GM12878 (cell line): ENCODE results near the gene TMEM175. TPM values are rescaled to one million over a fixed set of nuclear protein-coding genes. Genes with fewer than 3 reads are reported as not detected.

Experiments used
- ATAC-seq: fragments of 200-7000 bp; cut with Tn5 transposase; 3 replicates; pipeline ENCODE4 v1.9.1; 2020; ENCODE audit warnings: mild to moderate bottlenecking, moderate library complexity
- BruUV-seq: library from RNA; stranded (reverse); fragments of 400-500 nt; replicated peaks from 2 replicates; lab custom pipeline; 2021; lab: Mats Ljungman, UMichigan
- CTCF ChIA-PET: fragments of 300-600 bp; sonication (Branson Sonifier 250); formaldehyde crosslinking; extraction: SDS; loops from one replicate; lab custom pipeline; 2021; ENCODE audit warnings: inconsistent platforms; lab: Yijun Ruan, JAX
- POLR2A ChIA-PET: fragments of 350-600 bp; formaldehyde crosslinking; extraction: SDS; loops from one replicate; lab custom pipeline; 2021; ENCODE audit warnings: inconsistent platforms; lab: Charles Lee
- RAD21 ChIA-PET: fragments of 300-600 bp; sonication (Branson Sonifier 250); formaldehyde crosslinking; loops from one replicate; lab custom pipeline; 2023; ENCODE audit warnings: antibody characterized with exemption; ENCODE audit not compliant: unreplicated experiment; lab: Charles Lee
- SMC1A ChIA-PET: fragments of 300-600 bp; sonication (Branson Sonifier 250); formaldehyde crosslinking; loops from one replicate; lab custom pipeline; 2023; ENCODE audit not compliant: unreplicated experiment, uncharacterized antibody; lab: Charles Lee
- DNase-seq: peaks from one replicate; pipeline ENCODE4 v3.0.0-alpha.2; 2011; ENCODE audit warnings: low read depth, low spot score
- FAIRE-seq: peaks from 3 replicates; lab custom pipeline; 2011; peaks lifted over from hg19 to GRCh38; lab: Jason Lieb, UNC
- H2AFZ ChIP-seq: 2 replicates; pipeline ENCODE4 v1.6.0; 2011; ENCODE audit warnings: low read depth, low read length, control low read depth; ENCODE audit not compliant: control insufficient read depth
- H3K27ac ChIP-seq: 2 replicates; pipeline ENCODE4 v1.5.1; 2011; ENCODE audit warnings: control low read depth; ENCODE audit not compliant: control insufficient read depth, insufficient read depth
- H3K27me3 ChIP-seq, 2 experiments: replicated peaks in 1 of 2; 2 replicates each; pipeline versions ENCODE4 v1.6.0 to v1.6.1; 2011; ENCODE audit warnings: low read length in 1 of 2; ENCODE audit not compliant: control insufficient read depth in 2 of 2, insufficient read depth in 2 of 2
- H3K36me3 ChIP-seq, 2 experiments: 2 replicates each; pipeline ENCODE4 v1.5.1; 2011; ENCODE audit warnings: low read length in 1 of 2; ENCODE audit not compliant: control insufficient read depth in 2 of 2, insufficient read depth in 2 of 2
- H3K4me1 ChIP-seq: 2 replicates; pipeline ENCODE4 v1.6.1; 2011; ENCODE audit warnings: mild to moderate bottlenecking, low read length, moderate library complexity, mixed read lengths; ENCODE audit not compliant: control insufficient read depth, insufficient read depth
- H3K4me2 ChIP-seq: 2 replicates; pipeline ENCODE4 v1.6.0; 2011; ENCODE audit warnings: control low read depth; ENCODE audit not compliant: control insufficient read depth, insufficient read depth
- H3K4me3 ChIP-seq: fragments of 200-600 bp; sonication (generic); 2 replicates; pipeline ENCODE4 v1.5.1; 2016
- H3K79me2 ChIP-seq: 2 replicates; pipeline ENCODE4 v1.6.0; 2011; ENCODE audit warnings: low read length; ENCODE audit not compliant: control insufficient read depth, insufficient read depth
- H3K9ac ChIP-seq: 2 replicates; pipeline ENCODE4 v1.8.0; 2011; ENCODE audit warnings: low read length, control low read depth, mixed read lengths; ENCODE audit not compliant: control insufficient read depth, insufficient read depth
- H3K9me3 ChIP-seq: replicated peaks from 3 replicates; pipeline ENCODE4 v1.5.1; 2011; ENCODE audit warnings: mild to moderate bottlenecking, low read length; ENCODE audit not compliant: control insufficient read depth, insufficient read depth
- H4K20me1 ChIP-seq: 2 replicates; pipeline ENCODE4 v1.6.0; 2011; ENCODE audit not compliant: control insufficient read depth, insufficient read depth
- BACH1 ChIP-seq: fragments of 450-650 bp; IDR thresholded peaks from 2 replicates; pipeline ENCODE4 v1.6.1; 2017; ENCODE audit warnings: mild to moderate bottlenecking, borderline replicate concordance
- EED ChIP-seq: sonication (generic); IDR thresholded peaks from 2 replicates; pipeline ENCODE4 v1.6.1; 2016; ENCODE audit warnings: antibody characterized with exemption, low read depth
- ETV6 ChIP-seq, 2 experiments: fragments of 450-650 bp in 1 of 2; IDR thresholded peaks in 1 of 2; conservative IDR thresholded peaks in 1 of 2; 2 replicates each; pipeline ENCODE4 v1.6.1; 2014; ENCODE audit warnings: antibody characterized with exemption in 1 of 2, borderline replicate concordance in 1 of 2, low read depth in 1 of 2, mild to moderate bottlenecking in 1 of 2, moderate library complexity in 1 of 2
- FOS ChIP-seq: IDR thresholded peaks from 3 replicates; pipeline ENCODE4 v1.6.1; 2011; ENCODE audit warnings: borderline replicate concordance; ENCODE audit not compliant: insufficient read length; ENCODE audit errors: extremely low read depth
- FOXM1 ChIP-seq: IDR thresholded peaks from 2 replicates; pipeline ENCODE4 v1.6.1; 2012; ENCODE audit warnings: low read depth, mild to moderate bottlenecking, inconsistent platforms, low read length, moderate library complexity
- HSF1 ChIP-seq: fragments of 150-350 bp; IDR thresholded peaks from 2 replicates; pipeline ENCODE4 v1.6.1; 2014; ENCODE audit warnings: mild to moderate bottlenecking, low read depth, low read length
- KDM1A ChIP-seq: fragments of 200-600 bp; sonication (generic); IDR thresholded peaks from 2 replicates; pipeline ENCODE4 v1.6.1; 2016; ENCODE audit warnings: borderline replicate concordance
- NFXL1 ChIP-seq: fragments of 450-650 bp; IDR thresholded peaks from 2 replicates; pipeline ENCODE4 v1.6.1; 2017; ENCODE audit warnings: antibody characterized with exemption, mild to moderate bottlenecking, borderline replicate concordance
- POLR2AphosphoS2 ChIP-seq: IDR thresholded peaks from 2 replicates; pipeline ENCODE4 v1.6.1; 2011; ENCODE audit warnings: low read depth, mild to moderate bottlenecking, low read length, improper control_type of control experiment, moderate library complexity
- POLR2AphosphoS5 ChIP-seq: IDR thresholded peaks from 2 replicates; pipeline ENCODE4 v1.6.1; 2011; ENCODE audit warnings: mild to moderate bottlenecking, low read length, inconsistent platforms
- RELB ChIP-seq: fragments of 450-650 bp; IDR thresholded peaks from 2 replicates; pipeline ENCODE4 v1.6.1; 2017; ENCODE audit warnings: low read depth, mild to moderate bottlenecking, moderate library complexity
- RFX5 ChIP-seq: IDR thresholded peaks from 2 replicates; pipeline ENCODE4 v1.6.1; 2011; ENCODE audit warnings: low read depth, low read length, improper control_type of control experiment
- STAT3 ChIP-seq: IDR thresholded peaks from 2 replicates; pipeline ENCODE4 v1.6.1; 2011; ENCODE audit warnings: low read depth, low read length, improper control_type of control experiment
- YY1 ChIP-seq: IDR thresholded peaks from 2 replicates; pipeline ENCODE4 v1.6.1; 2011; ENCODE audit warnings: low read depth, mild to moderate bottlenecking, low read length
- ZNF384 ChIP-seq: IDR thresholded peaks from 2 replicates; pipeline ENCODE4 v1.6.1; 2012; ENCODE audit warnings: low read depth, mild to moderate bottlenecking, low read length, improper control_type of control experiment, borderline replicate concordance
- ZNF687 ChIP-seq: fragments of 450-650 bp; IDR thresholded peaks from 2 replicates; pipeline ENCODE4 v1.6.1; 2017; ENCODE audit warnings: mild to moderate bottlenecking, moderate library complexity
- WGBS: methylation state at CpG from one replicate; pipeline ENCODE4 v1.1.6; 2016; ENCODE audit warnings: low lambda C conversion rate; ENCODE audit not compliant: insufficient replicate concordance, insufficient coverage; ENCODE audit errors: missing lambda C conversion rate; 5-methylcytosine and 5-hydroxymethylcytosine counted together
- in situ Hi-C: fragments of 300-500 bp; cut with MboI; formaldehyde crosslinking; loops from 9 replicates; pipeline ENCODE4 v1.14.3; 2018; ENCODE audit warnings: mixed read lengths
- intact Hi-C: fragments of 100-400 bp; cut with micrococcal nuclease; formaldehyde crosslinking; loops from one replicate; pipeline ENCODE4 v1.14.2; 2022; ENCODE audit not compliant: unreplicated experiment
- polyA plus RNA-seq, 11 experiments: library from polyadenylated mRNA; depleted of rRNA in 4 of 11; unstranded in 6 of 11; stranded (reverse) in 5 of 11; fragments of >200 nt; fragmentation: Nextera tagmentation in 4 of 11; fragmentation: Illumina TruSeq in 1 of 11; extraction: Ambion mirVana in 4 of 11; extraction: Trizol in 1 of 11; gene quantifications; 1 replicate in 1 of 11; 2 replicates in 10 of 11; pipeline versions ENCODE4 v1.2.1 to v1.2.3, GENCODE V29; 2011 to 2016; ENCODE audit warnings: inconsistent platforms in 2 of 11, missing spikeins in 2 of 11, low read depth in 1 of 11
- total RNA-seq, 4 experiments: library from RNA; depleted of rRNA in 3 of 4; stranded (reverse); fragments of >200 nt in 3 of 4; fragmentation: Illumina TruSeq in 1 of 4; extraction: Trizol in 1 of 4; gene quantifications; 2 replicates each; pipeline versions ENCODE4 v1.2.1 to v1.2.3, GENCODE V29; 2013 to 2021
- TF ChIP-seq, protein P1 (sequence below): IDR thresholded peaks from 2 replicates; pipeline ENCODE4 v1.6.1; 2012; ENCODE audit warnings: low read depth, low read length, improper control_type of control experiment

TMEM175 gene
- total and polyA plus RNA-seq, 10 of the 15 experiments (the other 5 are each of a cell fraction or from before 2014, with no cell fraction given), result 0.11 to 39.5 (median 22.3) TPM

GRCh38 chr4:911221-911751, 21.0 kb upstream of the TMEM175 start:
- Histone ChIP-seq H3K4me3 (no peak overlapping the region), H3K79me2 (peaks cover 19% of the 10 kb centered on the region), H3K9ac (no peak overlapping the region), H3K4me1 (peaks cover 13% of the 10 kb centered on the region), H3K36me3 (peaks cover 16 to 36% of the 10 kb centered on the region in 2 experiments; a peak in 3 of 4 replicates), H3K9me3 (no peaks in the 10 kb centered on the region), H3K27ac (no peak overlapping the region), H2AFZ (no peak overlapping the region), H4K20me1 (no peaks in the 10 kb centered on the region), H3K27me3 (no peaks in the 10 kb centered on the region), H3K4me2 (no peak overlapping the region)
- ChIA-PET POLR2A (no interaction called here), CTCF (no interaction called here), SMC1A (no interaction called here), RAD21 (no interaction called here)
- no peak for ATAC-seq
- no peak for FAIRE-seq
- WGBS, result 92% methylated on average over 23 of the region's 23 CpGs
- BruUV-seq, result no TSS peak
- in situ Hi-C loops, result no loop called here
- DNase-seq, result no peak
- TF ChIP-seq HSF1 (no peak), FOXM1 (no peak), STAT3 (no peak), RELB (no peak), EED (no peak), ZNF687 (no peak), POLR2AphosphoS2 (no peak), ZNF384 (no peak), ETV6 (conservative IDR thresholded peaks at IDR 0.05 in 1 of 2, IDR thresholded peaks at IDR 0.05 in 1 of 2; ENCODE audit: borderline replicate concordance in 1 of 2, low read depth in 1 of 2) (no peak), YY1 (no peak), FOS (no peak), NFXL1 (no peak), BACH1 (no peak), POLR2AphosphoS5 (no peak), RFX5 (no peak), KDM1A (no peak)
- TF ChIP-seq, protein P1, sequence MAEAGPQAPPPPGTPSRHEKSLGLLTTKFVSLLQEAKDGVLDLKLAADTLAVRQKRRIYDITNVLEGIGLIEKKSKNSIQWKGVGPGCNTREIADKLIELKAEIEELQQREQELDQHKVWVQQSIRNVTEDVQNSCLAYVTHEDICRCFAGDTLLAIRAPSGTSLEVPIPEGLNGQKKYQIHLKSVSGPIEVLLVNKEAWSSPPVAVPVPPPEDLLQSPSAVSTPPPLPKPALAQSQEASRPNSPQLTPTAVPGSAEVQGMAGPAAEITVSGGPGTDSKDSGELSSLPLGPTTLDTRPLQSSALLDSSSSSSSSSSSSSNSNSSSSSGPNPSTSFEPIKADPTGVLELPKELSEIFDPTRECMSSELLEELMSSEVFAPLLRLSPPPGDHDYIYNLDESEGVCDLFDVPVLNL, result no peak
- intact Hi-C loops, result no loop called here
